Measurements from ENCODE around the gene SOX1. TPM values are rescaled to one million over a fixed set of nuclear protein-coding genes. Genes with fewer than 3 reads are reported as not detected.

The SOX1 gene
- total RNA-seq, 6 experiments from 2014 or later: not detected

- H3K27ac Mint-ChIP-seq: no peak overlapping the region
- H3K9me3 Mint-ChIP-seq: peaks cover 2% of the 10 kb centered on the region
- no peaks in the 10 kb centered on the region for H3K4me1 Mint-ChIP-seq (ENCODE audit: low read depth)
- no peak for DNase-seq
- H3K4me3 Mint-ChIP-seq: no peak overlapping the region
- peaks cover 1% of the 10 kb centered on the region for H3K36me3 Mint-ChIP-seq (ENCODE audit: low read depth)
- no peak; the same call in 1 of the 2 replicates for TF ChIP-seq CTCF (IDR thresholded peaks at IDR 0.05)
- peaks cover 46% of the 10 kb centered on the region for H3K27me3 Mint-ChIP-seq (ENCODE audit: insufficient read depth)
Observed at GRCh38 chr13:112074139-112074865, 7.4 kb downstream of the SOX1 start.

DNA sequence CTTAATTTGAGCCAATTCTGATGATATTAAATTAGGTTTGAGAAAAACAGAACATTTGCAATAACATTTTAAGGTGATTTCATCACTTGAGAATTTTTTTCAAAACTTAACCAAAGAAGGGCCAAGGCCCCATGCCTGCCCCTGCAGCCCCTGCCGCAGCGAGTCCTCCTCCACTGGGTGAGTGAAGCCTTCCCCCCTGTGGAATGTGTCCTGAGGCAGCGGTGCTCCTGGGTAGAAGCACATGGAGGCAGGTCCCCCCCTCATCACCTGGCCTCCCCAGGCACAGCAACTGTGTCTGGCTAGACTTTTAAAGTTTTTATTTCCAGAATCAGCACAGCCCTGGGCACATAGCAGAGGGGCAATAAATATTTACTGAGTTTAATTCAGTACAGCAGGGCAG is 10.8 kb downstream of the SOX1 start:
- Mint-ChIP-seq H3K27ac (no peak overlapping the region), H3K4me3 (no peak overlapping the region), H3K4me1 (ENCODE audit: low read depth) (no peaks in the 10 kb centered on the region), H3K36me3 (ENCODE audit: low read depth) (no peaks in the 10 kb centered on the region), H3K27me3 (ENCODE audit: insufficient read depth) (peaks cover 25% of the 10 kb centered on the region), H3K9me3 (peaks cover 5% of the 10 kb centered on the region)
- DNase-seq: no peak
- TF ChIP-seq CTCF (IDR thresholded peaks at IDR 0.05): no peak

DNA sequence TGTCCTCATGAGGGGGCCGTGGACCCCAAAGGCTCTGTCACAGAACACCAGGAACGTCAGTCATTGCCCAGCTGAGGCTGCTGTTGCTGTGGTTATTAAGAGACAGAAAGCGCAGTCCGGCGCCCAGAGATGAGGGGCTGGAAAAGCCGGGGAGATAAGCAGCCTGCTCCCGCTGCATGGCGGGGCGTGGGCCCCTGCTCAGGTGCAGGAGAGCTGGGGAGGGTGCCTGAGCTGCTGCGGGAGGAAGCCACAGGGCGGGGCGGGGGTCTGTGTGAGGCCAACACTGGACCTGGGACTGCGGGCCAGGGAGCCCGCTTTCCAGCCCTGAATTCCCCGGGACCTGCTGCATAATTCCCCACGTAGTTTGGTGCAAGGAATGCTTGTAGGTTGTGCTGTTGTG is 11.3 kb downstream of the SOX1 start:
- Mint-ChIP-seq H3K4me1 (ENCODE audit: low read depth) (no peaks in the 10 kb centered on the region), H3K27ac (no peak overlapping the region), H3K4me3 (no peak overlapping the region), H3K9me3 (peaks cover 5% of the 10 kb centered on the region), H3K36me3 (ENCODE audit: low read depth) (no peaks in the 10 kb centered on the region), H3K27me3 (ENCODE audit: insufficient read depth) (peaks cover 25% of the 10 kb centered on the region)
- no peak for TF ChIP-seq CTCF (IDR thresholded peaks at IDR 0.05)
- DNase-seq: no peak

DNA sequence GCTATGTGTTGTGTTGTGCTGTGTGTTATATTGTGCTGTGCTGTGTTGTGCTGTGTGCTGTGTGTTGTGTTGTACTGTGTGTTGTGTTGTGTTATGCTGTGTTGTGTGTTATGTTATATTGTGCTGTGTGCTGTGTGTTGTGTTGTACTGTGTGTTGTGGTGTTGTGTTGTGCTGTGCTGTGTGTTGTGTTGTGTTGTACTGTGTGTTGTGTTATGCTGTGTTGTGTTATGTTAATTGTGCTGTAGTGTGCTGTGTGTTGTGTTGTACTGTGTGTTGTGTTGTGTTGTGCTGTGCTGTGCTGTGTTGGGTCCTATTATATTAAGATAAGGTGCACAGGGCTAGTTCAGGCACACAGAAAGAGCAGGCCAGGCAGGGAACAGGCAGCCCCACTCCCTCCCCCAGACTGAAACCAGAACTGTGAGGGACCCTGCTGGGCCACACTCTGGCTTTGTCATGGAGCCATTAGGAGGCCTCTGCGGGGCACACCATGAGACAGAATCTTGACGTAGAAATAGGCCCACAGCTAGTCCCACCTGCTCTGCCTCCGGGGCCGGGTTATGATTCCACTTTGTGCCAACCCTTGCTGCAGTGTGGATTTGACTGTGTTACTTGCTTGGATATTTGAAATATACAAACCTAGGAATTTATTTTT is 12.1 kb downstream of the SOX1 start:
- Mint-ChIP-seq H3K27ac (no peak overlapping the region), H3K27me3 (ENCODE audit: insufficient read depth) (peaks cover 19% of the 10 kb centered on the region), H3K4me1 (ENCODE audit: low read depth) (no peaks in the 10 kb centered on the region), H3K9me3 (peaks cover 13% of the 10 kb centered on the region), H3K4me3 (no peak overlapping the region), H3K36me3 (ENCODE audit: low read depth) (no peaks in the 10 kb centered on the region)
- no peak for DNase-seq
- no peak for TF ChIP-seq CTCF (IDR thresholded peaks at IDR 0.05)

DNA sequence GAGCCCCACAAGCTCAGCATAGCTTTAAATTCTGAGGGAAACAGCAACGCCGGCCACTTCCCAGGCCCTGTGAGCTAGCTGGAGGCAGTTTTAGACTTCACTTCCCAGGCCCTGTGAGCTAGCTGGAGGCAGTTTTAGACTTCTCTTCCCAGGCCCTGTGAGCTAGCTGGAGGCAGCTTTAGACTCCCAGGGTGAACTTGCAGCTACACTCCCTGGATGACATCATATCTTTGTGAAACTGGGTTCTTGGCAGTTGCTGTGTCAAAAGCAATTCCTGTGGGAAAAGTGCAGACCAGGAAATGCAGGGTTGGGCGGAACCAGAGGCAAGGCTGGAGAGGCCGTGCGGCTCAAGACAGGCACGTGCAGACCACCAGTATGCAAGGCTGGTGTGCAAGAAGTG is 12.7 kb downstream of the SOX1 start:
- no peak for DNase-seq
- no peaks in the 10 kb centered on the region for H3K36me3 Mint-ChIP-seq (ENCODE audit: low read depth)
- TF ChIP-seq CTCF (IDR thresholded peaks at IDR 0.05): no peak
- no peaks in the 10 kb centered on the region for H3K4me1 Mint-ChIP-seq (ENCODE audit: low read depth)
- peaks cover 13% of the 10 kb centered on the region for H3K27me3 Mint-ChIP-seq (ENCODE audit: insufficient read depth)
- H3K27ac Mint-ChIP-seq: no peak overlapping the region
- peaks cover 19% of the 10 kb centered on the region for H3K9me3 Mint-ChIP-seq
- H3K4me3 Mint-ChIP-seq: no peak overlapping the region

Data from HFFc6 (cell line).